ENCODE data around the gene VDAC2.
A peak's percentile ranks its signal among the peaks of the same experiment; 100 is the strongest.

VDAC2 gene

DNA sequence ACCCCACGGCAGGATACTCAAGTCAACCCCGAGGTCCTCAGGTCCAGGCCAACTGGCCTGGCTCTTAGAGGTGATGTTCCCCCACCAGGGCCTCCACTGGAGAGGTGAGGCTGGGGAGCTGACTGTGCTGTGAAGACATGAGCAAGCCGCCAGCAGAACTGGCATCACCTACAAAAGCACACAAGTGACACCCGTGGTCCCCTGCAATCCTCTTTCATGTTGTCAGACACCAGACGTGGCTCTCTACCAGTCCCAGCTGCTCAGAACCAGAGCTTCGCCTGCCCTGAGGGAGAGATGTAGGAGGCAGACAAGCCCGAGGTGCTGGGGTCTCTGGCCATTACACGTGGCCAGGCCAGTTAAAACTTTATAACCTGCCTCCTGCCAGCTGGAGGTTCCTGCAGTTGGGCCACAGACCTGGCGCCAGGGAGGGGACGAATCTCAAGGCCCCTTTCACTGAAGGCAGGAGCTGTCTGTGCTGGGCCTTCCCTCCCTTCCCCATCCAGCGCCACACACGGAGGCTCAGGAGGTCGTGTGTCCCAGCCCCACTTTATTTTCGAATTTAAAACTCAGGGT lies 22.9 kb downstream of the VDAC2 start:
- Histone ChIP-seq H3K9me3 (ENCODE audit: control insufficient read depth, low read depth, low read length) (no peaks in the 10 kb centered on the region), H3K36me3 (ENCODE audit: control insufficient read depth, low read depth, low read length) (peaks cover 37% of the 10 kb centered on the region), H3K4me1 (ENCODE audit: control insufficient read depth, low read depth, low read length) (peaks cover 6% of the 10 kb centered on the region), H3K4me3 (ENCODE audit: low read length) (peak overlapping the region; percentile 55), H3K27me3 (ENCODE audit: control insufficient read depth, insufficient read depth, low read length) (no peaks in the 10 kb centered on the region), H3K27ac (ENCODE audit: low read length) (peak overlapping the region; percentile 66), H3K9ac (ENCODE audit: low read length) (peak overlapping the region; percentile 51)

DNA sequence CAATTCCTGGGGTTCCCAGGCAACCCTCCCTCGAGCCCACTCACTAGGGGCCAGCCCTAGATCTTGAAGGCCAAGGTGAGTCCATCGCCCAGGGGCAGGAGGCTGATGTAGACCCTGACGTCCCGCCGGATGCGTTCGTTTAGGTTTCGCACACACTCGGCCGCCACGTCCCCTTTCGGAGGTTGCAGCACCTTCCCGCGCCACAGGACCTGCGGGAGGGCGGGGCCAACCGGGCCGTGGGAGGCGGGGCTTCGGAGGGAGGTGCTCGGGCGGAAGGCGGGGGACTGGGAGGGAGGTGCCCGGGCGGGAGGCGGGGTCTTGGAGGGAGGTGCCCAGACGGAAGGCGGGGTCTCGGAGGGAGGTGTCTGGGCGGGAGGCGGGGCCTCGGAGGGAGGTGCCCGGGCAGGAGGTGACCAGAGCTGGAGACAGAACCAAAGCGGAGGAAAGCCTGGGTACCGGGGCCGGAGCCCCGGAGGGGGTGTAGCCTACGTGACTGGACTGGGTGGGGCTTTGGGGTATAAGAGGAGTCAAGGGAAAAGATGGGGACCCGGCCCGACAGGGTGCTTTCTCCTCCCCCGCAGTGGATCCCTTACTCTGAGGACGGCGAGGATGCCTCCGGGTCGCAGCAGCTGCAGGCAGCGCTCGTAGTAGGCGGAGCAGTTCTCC lies 23.6 kb downstream of the VDAC2 start:
- Histone ChIP-seq H3K4me3 (ENCODE audit: low read length) (peak overlapping the region; percentile 55), H3K27ac (ENCODE audit: low read length) (peak overlapping the region; percentile 66)

DNA sequence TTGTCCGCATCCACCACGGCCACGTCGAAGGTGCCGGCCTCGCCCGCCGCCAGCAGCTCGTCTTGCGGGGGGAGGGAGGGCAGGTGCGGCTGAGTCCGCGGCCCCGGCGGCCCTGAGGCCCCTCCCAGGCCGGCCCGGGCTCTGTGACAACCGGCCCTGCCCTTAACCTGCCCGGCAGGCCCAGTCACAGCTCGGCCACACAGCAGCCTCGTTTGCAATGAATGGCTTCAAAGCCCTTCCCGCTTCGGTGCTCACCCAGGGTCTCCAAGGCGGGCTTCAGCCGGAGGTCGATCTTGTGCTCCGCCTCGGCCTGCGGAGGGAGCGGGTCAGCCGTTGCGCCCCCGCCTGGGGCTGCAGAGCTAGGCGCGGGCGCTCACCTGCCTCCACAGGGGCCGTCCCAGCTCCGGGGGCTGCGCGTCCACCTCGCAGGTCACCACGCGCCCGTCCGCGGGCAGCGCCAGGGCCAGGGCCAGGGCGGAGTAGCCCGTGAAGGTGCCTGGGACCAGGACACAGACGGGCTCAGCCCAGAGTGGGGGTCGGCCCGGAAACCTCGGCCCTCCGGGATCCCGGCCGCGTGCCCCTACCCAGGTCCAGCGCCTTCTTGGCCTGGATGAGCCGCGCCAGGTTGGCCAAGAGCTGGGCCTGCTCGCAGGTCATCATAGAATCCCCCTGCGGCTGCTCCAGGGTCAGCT lies 24.2 kb downstream of the VDAC2 start:
- H3K36me3 ChIP-seq (ENCODE audit: control insufficient read depth, low read depth, low read length) = peaks cover 24% of the 10 kb centered on the region
- H3K27ac ChIP-seq (ENCODE audit: low read length) = no peak overlapping the region
- peaks cover 6% of the 10 kb centered on the region for H3K4me1 ChIP-seq (ENCODE audit: control insufficient read depth, low read depth, low read length)
- peak overlapping the region; percentile 34 for H3K9ac ChIP-seq (ENCODE audit: low read length)
- no peaks in the 10 kb centered on the region for H3K27me3 ChIP-seq (ENCODE audit: control insufficient read depth, insufficient read depth, low read length)
- no peaks in the 10 kb centered on the region for H3K9me3 ChIP-seq (ENCODE audit: control insufficient read depth, low read depth, low read length)
- H3K4me3 ChIP-seq (ENCODE audit: low read length) = peak overlapping the region; percentile 53

More for the DNA sequence above, 23.6 kb downstream of the VDAC2 start:
- H3K36me3 ChIP-seq (ENCODE audit: control insufficient read depth, low read depth, low read length) = peaks cover 31% of the 10 kb centered on the region
- H3K4me1 ChIP-seq (ENCODE audit: control insufficient read depth, low read depth, low read length) = peaks cover 6% of the 10 kb centered on the region
- H3K27me3 ChIP-seq (ENCODE audit: control insufficient read depth, insufficient read depth, low read length) = no peaks in the 10 kb centered on the region
- no peaks in the 10 kb centered on the region for H3K9me3 ChIP-seq (ENCODE audit: control insufficient read depth, low read depth, low read length)
- peak overlapping the region; percentile 51 for H3K9ac ChIP-seq (ENCODE audit: low read length)

DNA sequence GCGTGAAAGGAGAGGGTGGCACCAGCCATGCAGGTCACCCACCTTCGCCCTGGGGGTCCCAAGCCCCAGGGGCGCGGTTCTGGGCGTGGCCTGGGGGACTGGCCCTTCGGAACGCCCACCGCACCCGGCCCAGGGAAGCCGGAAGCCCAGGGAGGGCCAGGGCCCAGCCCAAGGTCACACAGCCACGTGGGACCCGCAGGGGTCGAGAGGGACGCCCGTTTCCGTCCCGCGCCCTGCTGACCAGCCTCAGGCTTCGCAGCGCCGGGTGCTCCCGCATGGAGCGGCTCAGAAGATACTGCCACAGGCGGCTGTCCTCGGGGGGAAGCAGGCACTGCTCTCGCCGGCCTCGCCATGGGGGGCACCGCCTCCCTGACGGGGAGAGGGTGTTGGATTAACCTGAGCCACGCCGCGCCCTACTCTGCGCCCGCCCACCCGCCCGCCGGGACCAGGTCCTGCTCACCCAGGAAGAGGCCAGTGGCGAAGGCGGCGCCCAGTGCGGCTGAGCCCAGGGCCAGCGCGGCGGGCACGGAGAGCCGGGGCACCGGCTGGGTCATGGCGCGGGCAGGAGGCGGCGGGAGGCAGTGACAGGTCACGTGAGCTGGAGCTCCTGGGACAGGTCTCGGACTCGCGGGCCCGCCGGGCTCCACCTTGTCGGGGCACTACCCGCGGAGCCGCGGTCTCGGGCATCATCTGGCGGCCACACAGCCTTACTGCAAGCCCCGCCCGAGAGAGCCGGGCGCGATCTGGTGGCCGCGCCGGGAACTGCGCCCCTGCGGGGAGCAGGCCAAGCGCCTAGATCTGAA lies 25.0 kb downstream of the VDAC2 start, which contains the start of gene COMTD1:
Gene COMTD1 (minus strand): TSS at position 583 of the 803 bp plus-strand sequence. CDS start 29 bp downstream, at position 554.
- Histone ChIP-seq H3K36me3 (ENCODE audit: control insufficient read depth, low read depth, low read length) (peaks cover 17% of the 10 kb centered on the region), H3K27me3 (ENCODE audit: control insufficient read depth, insufficient read depth, low read length) (no peaks in the 10 kb centered on the region), H3K9ac (ENCODE audit: low read length) (peak within 1 kb of the TSS; percentile 34), H3K27ac (ENCODE audit: low read length) (no peak within 1 kb of the TSS), H3K4me3 (ENCODE audit: low read length) (peak within 1 kb of the TSS; percentile 53), H3K9me3 (ENCODE audit: control insufficient read depth, low read depth, low read length) (no peaks in the 10 kb centered on the region), H3K4me1 (ENCODE audit: control insufficient read depth, low read depth, low read length) (peaks cover 6% of the 10 kb centered on the region)

DNA sequence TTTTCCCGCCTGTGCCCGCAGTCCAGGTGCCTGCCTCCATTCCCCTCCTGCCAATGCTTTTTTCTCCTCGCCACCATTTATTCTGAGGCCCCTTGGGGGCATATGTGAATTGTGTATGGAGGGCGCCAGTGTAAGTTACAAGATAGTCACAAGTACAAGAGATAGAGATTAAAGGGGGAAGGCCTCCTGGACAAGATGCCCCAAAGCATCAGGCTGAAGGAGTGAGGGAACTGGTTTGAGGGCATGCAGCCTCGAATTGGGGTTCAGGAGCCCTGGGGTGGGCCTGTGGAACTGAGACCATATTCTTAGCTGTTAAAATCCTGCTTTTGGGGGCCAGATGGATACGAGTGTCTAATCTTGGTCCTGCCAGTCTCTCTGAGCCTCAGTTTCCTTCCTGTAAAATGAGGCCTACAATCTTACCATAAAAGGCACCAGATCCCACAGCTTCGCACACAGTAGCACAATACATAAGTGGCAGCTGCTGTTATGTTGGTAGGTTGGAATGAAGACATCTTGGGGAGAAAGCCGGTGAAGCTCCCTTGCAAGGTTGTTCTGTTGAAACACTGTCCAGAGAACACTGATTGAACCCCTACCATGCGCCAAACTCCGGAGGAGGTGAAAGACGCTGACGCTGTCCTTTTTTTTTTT lies 25.7 kb downstream of the VDAC2 start:
- Histone ChIP-seq H3K36me3 (ENCODE audit: control insufficient read depth, low read depth, low read length) (peaks cover 11% of the 10 kb centered on the region), H3K4me3 (ENCODE audit: low read length) (no peak overlapping the region), H3K27ac (ENCODE audit: low read length) (no peak overlapping the region), H3K27me3 (ENCODE audit: control insufficient read depth, insufficient read depth, low read length) (no peaks in the 10 kb centered on the region), H3K9ac (ENCODE audit: low read length) (no peak overlapping the region), H3K4me1 (ENCODE audit: control insufficient read depth, low read depth, low read length) (peaks cover 6% of the 10 kb centered on the region), H3K9me3 (ENCODE audit: control insufficient read depth, low read depth, low read length) (no peaks in the 10 kb centered on the region)

DNA sequence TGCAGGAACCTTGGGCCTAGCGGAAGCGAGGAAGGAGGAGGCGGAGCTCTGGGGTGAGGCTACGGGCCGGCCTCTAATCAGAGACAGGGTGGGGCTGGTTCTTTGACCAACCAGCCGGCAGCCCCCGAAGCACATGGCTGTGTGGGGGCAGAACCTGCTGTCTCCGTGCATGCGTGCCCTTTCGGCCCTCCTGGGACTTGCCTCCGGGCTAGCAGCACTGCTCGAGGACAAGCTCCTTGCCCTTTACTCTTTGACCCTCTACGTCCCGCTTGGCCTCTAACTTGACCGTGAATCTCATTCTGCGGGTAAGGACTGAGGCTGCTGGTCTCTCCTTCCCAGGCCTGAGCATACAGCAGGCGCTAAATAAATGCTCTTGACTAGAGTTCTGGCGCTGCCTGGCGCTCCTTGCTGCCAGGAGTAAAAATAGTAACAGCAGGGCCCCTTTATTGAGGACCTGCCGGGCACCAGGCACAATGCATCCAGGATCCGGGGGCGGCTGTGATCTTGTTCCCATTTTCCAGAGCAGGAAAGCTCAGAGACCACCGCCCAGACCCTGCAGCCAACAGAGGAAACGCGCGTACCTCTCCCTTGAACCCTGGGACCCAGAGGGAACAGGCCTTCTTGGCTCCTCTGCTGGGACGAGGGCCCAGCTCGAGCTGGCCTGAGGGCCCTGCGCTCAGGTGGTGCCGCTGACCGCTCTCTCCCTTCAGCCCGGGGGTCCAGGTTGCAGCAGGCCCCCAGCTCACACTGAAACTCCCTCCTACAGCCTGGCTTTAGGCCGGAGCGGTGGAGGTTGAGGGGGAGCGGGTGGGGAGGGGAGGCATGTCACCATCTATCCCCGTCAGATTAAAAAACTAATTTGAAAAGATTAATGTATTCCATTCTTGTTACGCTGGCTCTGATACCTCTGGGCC lies 27.8 kb downstream of the VDAC2 start:
- no peak overlapping the region for H3K27ac ChIP-seq (ENCODE audit: low read length)
- no peaks in the 10 kb centered on the region for H3K9me3 ChIP-seq (ENCODE audit: control insufficient read depth, low read depth, low read length)
- H3K4me1 ChIP-seq (ENCODE audit: control insufficient read depth, low read depth, low read length) = peaks cover 4% of the 10 kb centered on the region
- H3K4me3 ChIP-seq (ENCODE audit: low read length) = no peak overlapping the region
- H3K36me3 ChIP-seq (ENCODE audit: control insufficient read depth, low read depth, low read length) = no peaks in the 10 kb centered on the region
- no peaks in the 10 kb centered on the region for H3K27me3 ChIP-seq (ENCODE audit: control insufficient read depth, insufficient read depth, low read length)
- no peak overlapping the region for H3K9ac ChIP-seq (ENCODE audit: low read length)

DNA sequence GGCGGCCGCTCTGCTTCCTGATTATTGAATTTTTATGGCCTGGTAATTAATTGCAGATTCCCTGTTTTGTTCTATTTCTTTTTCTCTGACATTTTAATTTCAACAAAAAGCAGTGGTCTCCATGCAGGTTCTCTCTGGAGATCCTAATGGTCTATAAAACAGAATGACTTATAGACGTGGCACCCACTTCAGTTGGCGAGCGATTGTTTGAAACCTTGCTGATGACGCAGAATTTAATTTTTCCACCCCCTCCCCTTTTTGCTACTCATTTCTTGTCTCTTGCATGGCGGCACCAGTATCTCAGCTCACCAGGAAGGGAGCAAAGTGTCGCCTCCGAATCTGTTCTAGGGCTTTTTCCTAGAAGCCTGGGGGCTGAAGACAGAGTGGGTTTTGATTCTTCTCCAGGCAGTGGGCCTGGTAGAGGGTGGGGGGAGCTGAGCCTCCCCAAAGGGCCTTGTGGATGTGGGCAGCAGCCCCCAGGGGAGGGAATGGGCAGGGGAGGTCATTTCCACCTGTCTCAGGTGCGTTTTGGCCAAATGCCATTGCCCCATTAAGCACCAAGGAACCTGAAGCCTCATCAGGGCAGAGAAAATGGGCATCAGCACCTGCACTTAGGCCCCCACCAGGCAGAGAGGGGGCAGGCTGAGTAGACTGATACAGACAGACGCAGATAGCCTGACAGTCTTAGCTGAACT lies 28.6 kb downstream of the VDAC2 start:
- H3K27me3 ChIP-seq (ENCODE audit: control insufficient read depth, insufficient read depth, low read length) = no peaks in the 10 kb centered on the region
- H3K4me1 ChIP-seq (ENCODE audit: control insufficient read depth, low read depth, low read length) = no peaks in the 10 kb centered on the region
- no peaks in the 10 kb centered on the region for H3K9me3 ChIP-seq (ENCODE audit: control insufficient read depth, low read depth, low read length)
- no peaks in the 10 kb centered on the region for H3K36me3 ChIP-seq (ENCODE audit: control insufficient read depth, low read depth, low read length)
- H3K9ac ChIP-seq (ENCODE audit: low read length) = no peak overlapping the region
- no peak overlapping the region for H3K27ac ChIP-seq (ENCODE audit: low read length)
- no peak overlapping the region for H3K4me3 ChIP-seq (ENCODE audit: low read length)

DNA sequence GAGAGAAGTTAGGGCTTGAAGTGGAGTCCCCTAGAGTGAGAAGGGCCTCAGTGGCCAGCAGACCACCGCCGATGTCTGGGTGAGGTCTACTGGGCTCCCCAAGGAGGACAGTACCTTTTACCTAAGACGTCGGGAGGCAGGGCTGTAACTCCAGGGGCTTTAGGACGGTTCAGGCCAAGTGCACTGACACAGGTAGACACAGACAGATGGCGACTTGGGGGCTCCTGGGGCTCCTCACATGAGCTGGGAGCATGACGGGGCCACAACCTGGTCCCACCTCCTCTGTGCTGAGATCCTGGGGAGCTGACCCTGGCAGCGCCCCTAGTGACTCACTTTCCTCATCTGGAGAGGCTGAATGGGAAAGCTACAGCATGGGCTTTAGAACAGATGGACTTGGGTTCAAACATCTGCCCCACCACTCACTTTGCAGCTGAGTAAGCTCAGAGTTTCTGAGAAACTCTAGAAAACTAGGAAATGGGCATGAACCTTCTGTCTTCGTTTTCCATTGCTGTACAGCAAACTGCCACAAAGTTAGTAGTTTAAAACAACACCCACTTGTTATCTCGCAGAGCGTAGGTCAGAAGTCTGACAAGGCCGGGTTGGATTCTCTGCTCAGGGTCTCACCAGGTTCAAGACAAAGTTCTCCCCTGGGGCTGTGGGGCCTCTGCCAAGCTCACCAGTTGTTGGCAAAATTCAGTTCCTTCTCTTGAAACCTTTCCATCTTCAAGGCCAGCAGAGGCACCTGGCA lies 29.9 kb downstream of the VDAC2 start:
- Histone ChIP-seq H3K9ac (ENCODE audit: low read length) (no peak overlapping the region), H3K4me1 (ENCODE audit: control insufficient read depth, low read depth, low read length) (peaks cover 3% of the 10 kb centered on the region), H3K36me3 (ENCODE audit: control insufficient read depth, low read depth, low read length) (no peaks in the 10 kb centered on the region), H3K27ac (ENCODE audit: low read length) (no peak overlapping the region), H3K27me3 (ENCODE audit: control insufficient read depth, insufficient read depth, low read length) (no peaks in the 10 kb centered on the region), H3K9me3 (ENCODE audit: control insufficient read depth, low read depth, low read length) (no peaks in the 10 kb centered on the region), H3K4me3 (ENCODE audit: low read length) (no peak overlapping the region)

DNA sequence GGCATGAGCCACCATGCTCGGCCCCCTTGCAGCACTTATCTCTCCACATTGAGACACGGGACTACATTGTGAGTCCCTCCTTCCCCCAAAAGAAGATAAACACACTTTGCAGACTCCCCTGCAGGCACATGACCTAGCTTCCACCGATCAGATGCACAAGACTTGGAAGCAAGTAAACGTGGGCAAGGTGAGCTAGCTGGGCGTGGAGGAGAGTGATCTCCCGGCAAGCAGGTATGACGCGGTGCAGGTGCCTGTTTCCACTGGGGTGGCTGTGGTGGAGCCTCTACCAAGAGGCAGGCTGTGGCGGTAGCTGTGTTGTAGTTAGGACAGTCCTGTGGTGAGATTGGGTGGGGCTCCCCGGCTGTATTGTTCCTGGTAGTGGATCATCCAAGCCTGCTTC lies 32.8 kb downstream of the VDAC2 start:
- Histone ChIP-seq H3K27ac (ENCODE audit: low read length) (no peak overlapping the region), H3K4me3 (ENCODE audit: low read length) (no peak overlapping the region), H3K36me3 (ENCODE audit: control insufficient read depth, low read depth, low read length) (no peaks in the 10 kb centered on the region), H3K9me3 (ENCODE audit: control insufficient read depth, low read depth, low read length) (no peaks in the 10 kb centered on the region), H3K27me3 (ENCODE audit: control insufficient read depth, insufficient read depth, low read length) (no peaks in the 10 kb centered on the region), H3K9ac (ENCODE audit: low read length) (no peak overlapping the region), H3K4me1 (ENCODE audit: control insufficient read depth, low read depth, low read length) (peaks cover 6% of the 10 kb centered on the region)
